ENCODE data around the gene CAMK1D.

The CAMK1D gene

GRCh38 chr10:12376211-12376610, 26.9 kb downstream of the CAMK1D start:
- no peak for DNase-seq

GRCh38 chr10:12377658-12378290, 28.4 kb downstream of the CAMK1D start:
- DNase-seq: no peak

- DNase-seq: no peak
Observed at GRCh38 chr10:12380999-12381398, 31.7 kb downstream of the CAMK1D start.

DNA sequence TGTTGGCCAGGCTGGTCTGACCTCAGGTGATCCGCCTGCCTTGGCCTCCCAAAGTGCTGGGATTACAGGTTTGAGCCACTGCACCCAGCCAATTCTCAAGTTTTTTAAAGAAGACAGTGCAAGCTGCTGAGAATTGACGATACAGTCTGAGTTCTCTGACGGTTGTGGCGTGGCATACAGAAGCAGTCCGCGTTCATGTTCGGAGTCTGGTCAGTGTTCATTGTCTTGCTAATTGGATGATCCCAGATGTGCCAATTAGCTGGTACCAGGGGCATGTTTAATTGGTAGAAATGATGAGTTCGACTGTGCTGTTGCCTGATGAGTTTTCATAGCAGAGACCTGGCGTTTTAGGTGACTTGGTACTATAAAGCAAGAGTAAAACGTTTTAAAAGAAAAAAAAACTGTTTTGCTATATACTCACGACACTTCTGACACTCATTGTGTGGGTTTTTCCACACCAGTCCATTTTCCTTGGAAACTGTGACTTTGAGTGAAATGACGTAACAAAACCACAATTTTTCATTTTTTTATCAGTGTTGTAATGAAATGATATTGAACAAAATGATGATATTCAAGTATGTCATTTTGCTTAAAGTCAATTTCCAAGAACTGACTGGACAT, 32.3 kb downstream of the CAMK1D start:
- no peak for DNase-seq

DNA sequence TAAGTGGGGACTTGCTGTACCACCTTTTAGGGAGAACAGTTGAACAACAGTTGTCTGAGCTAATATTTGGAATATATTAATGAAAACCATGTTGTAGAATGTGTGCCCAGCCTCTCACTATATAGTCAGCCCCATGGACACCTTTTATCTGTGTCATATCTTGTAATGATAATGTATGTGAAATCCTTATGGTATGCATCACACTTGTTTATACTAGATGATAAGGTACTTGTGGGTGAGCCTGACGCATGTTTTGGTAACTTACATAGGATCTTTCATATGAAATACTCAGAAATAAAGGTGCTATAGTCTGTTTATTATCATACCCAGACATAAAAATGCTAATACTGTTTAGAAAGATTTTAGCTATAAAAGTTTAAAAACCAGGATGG, 32.8 kb downstream of the CAMK1D start:
- no peak for DNase-seq

- DNase-seq: no peak
Observed at GRCh38 chr10:12382956-12383531, 33.7 kb downstream of the CAMK1D start.

DNA sequence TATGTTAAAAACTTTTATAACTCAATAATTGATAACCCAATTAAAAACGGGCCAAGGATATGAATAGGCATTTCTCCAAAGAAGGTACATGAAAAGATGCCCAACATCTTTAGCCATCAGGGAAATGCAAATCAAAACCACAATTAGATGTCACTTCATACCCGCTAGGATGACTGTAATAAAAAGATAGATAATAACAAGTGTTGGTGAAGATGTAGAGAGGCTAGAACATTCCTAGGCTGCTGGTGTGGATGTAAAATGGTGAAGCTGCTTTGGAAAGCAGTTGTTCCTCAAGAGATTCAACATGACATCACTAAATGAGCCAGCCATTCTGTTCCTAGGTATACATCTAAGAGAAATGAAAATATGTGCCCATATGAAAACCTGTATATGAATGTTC, 35.6 kb downstream of the CAMK1D start:
- DNase-seq: no peak

GRCh38 chr10:12387561-12388210, 38.3 kb downstream of the CAMK1D start:
- DNase-seq: no peak

- DNase-seq: no peak
Observed at GRCh38 chr10:12388671-12389070, 39.3 kb downstream of the CAMK1D start.

- DNase-seq: no peak
Observed at GRCh38 chr10:12389154-12389734, 39.9 kb downstream of the CAMK1D start.

DNA sequence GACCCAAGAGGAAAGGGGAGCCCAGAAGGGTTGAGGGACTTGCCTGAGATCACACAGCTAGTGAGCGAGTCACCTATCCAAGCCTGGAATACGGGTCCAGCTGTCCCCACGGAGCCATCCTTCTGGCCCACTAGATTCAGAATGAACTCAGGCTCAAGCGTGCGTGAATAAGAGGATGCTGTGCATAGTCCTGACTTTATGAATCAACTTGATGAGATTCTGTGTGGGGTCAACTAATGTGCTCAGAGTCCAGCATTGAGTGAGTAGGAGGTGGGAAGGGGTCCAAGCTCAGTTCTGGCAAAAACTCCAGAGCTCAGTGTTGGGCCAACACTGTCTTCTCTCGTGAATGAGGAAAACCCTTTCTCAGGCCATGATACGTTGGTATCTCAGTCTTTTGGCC, 41.4 kb downstream of the CAMK1D start:
- no peak for DNase-seq

GRCh38 chr10:12391206-12391605, 41.9 kb downstream of the CAMK1D start:
- no peak for DNase-seq

- DNase-seq: no peak
Observed at GRCh38 chr10:12393831-12394230, 44.5 kb downstream of the CAMK1D start.

- no peak for DNase-seq
Observed at GRCh38 chr10:12394241-12395033, 45.1 kb downstream of the CAMK1D start.

DNA sequence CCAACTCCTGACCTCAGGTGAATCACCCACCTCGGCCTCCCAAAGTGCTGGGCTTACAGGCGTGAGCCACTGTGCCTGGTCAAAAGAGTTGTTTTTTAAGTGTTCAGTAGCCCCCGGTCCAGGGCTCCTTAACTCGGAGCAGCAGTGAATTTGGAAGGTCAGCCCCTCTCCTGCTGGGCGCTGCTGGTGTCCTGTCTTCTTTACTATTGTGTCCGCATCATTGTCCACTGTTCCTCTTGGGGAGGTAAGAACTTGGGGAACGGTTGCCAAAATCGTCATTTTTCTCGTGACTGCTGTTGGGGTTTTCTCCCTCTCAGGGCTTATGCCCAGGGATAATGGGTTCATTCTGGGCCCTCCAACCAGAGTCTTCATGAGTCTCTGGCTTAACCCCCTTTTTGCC, 46.7 kb downstream of the CAMK1D start:
- DNase-seq: no peak

DNA sequence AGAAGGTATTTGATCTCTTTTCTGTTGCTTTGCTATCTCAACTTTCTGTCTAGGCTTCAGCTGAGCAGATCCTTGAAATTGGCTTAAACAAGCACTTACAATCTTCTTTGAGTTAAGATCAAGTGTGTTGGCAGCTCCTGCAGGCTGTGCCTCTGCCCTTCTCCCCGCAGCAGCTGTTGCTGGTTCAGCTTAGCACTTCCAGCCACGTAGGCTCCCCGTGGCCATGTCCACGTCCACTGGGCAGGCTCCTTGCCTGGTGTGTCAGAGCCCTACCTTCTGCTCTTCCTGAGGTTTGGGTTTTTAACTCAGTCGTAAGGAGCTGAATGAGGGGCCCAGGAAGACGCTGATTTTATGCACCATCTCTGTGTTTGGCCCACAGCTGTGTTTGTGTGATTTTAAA, 47.2 kb downstream of the CAMK1D start:
- no peak for DNase-seq

- DNase-seq: no peak
Observed at GRCh38 chr10:12397147-12397896, 48.0 kb downstream of the CAMK1D start.

DNA sequence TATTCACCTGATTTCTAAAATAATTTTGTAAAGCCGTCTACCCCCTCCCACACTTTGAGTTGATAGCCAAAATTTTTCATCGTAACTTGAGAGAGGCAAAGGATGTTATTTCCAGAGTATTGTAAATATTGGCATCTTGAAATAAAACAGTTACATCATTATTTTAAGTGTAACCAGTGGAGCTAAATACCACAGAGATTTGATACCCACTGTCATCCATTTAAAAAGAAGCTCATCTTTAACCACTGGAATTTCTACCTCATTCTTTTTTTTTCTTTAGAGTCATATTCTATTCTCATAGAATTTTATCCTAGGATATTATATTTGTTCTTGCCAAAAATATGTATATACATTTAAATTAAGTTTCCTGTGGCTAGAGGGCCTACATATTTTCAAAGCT, 48.6 kb downstream of the CAMK1D start:
- DNase-seq: no peak

DNA sequence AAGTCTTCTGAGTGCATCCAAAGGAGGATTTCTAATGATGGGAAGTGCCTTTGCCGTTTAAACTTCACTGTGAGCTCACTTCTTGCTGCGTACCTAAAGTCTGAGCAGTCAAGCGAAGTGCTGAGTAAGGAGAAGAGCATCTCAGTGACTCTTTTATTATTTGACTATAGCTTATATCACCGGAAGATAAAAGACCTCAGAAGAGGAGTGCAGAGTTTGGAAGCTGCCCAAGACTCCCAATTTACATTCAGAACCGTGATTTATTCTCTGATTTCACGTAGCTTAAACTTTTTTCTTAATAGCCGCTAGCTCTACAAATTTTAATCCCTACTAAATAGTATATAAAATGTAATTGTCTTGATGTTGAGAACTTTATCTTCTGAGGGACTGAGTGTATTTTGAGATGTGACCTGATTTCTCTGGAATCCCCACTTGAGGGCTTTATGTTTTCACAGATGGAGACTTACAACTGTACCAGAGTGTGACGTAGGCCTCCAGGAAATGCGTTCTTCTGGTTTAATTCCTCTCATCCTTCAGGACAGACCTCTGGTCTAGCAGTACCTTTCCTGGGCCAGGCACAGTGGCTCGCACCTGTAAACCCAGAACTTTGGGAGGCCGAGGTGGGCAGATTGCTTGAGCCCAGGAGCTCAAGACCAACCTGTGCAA, 51.1 kb downstream of the CAMK1D start:
- no peak for DNase-seq

DNA sequence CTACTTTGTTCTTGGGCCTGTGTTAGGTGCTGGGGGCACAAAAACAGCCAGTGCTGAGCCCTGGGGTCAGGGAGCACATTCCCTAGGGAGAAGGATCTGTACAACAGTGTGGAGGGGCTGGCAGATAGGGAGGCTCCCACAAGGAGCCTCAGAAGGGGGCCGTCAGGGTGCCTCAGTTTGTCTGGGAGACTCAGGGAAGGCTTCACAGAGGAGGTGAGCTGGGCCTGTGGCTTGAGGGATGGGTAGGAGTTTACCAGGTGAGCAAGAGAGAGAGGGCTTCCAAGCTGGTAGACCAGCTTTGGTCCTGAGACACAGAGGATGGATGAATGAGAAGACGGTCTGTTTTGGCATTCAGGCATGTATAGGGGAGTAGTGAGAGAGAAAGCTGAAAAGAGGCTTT, 52.1 kb downstream of the CAMK1D start:
- no peak for DNase-seq

DNA sequence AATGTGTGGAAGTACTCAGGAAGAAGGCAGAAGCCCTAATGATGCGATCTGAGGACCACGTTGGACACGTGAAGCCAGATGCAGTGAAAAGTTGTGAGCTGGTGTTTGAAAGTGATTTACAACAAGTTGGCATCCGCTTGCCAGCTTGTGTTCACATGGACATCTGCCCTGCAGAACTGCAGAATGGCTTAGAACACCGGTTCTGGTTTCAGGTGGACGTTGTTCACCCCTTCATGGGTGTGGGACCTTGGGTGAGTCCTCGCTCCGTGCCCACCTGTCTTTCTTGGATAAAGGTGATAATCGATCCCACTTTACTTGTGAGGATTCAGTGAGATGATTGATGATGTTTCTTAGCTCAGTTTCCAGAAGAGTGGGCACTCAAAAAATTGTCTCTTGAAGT, 53.8 kb downstream of the CAMK1D start:
- DNase-seq: no peak
